K562 (cell line): Measurements from ENCODE around the gene KAZN.

Experiments
- ZNF561 ChIP-seq: fragments of 450-650 bp; formaldehyde crosslinking; conservative IDR thresholded peaks from 2 replicates; pipeline ENCODE4 v1.4.0; 2020; ENCODE audit warnings: mild to moderate bottlenecking, moderate library complexity
- TF ChIP-seq, protein P1 (sequence below): fragments of 250-450 bp; sonication (Bioruptor Pico); IDR thresholded peaks from 2 replicates; pipeline ENCODE4 v1.8.0; 2022; ENCODE audit warnings: moderate library complexity, mild to moderate bottlenecking, inconsistent platforms
- TF ChIP-seq, protein P2 (sequence below), 3 experiments: IDR thresholded peaks in 2 of 3; conservative IDR thresholded peaks in 1 of 3; 2 replicates each; pipeline ENCODE4 v1.5.1; 2011 to 2012; ENCODE audit warnings: low read length in 3 of 3, mild to moderate bottlenecking in 3 of 3, control low read depth in 2 of 3, improper control_type of control experiment in 1 of 3, inconsistent platforms in 1 of 3, low read depth in 1 of 3, mixed read lengths in 1 of 3, moderate library complexity in 1 of 3; ENCODE audit not compliant: insufficient read depth in 2 of 3

DNA sequence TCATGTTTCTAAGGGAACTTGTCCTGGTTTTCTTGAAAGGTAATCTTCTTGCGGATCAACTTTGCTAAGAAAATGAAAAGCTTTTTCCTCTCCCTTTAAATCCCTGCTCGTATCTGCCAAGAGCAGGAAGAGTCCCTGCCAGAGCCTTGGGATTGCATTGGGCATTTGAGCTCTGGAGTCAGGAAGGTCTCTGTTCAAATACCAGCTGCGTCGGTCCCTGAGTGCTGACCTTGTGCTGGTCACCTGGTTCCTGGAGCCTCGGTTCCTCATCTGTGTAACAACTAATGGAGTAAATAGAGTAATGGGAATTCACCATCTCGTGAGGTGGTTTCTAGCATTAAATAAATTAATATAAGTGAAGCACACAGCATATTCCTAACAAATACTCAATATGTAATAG is 280.5 kb downstream of the KAZN start:
- TF ChIP-seq, protein P1, sequence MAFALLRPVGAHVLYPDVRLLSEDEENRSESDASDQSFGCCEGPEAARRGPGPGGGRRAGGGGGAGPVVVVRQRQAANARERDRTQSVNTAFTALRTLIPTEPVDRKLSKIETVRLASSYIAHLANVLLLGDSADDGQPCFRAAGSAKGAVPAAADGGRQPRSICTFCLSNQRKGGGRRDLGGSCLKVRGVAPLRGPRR (CRISPR knock-in tag): no peak
- TF ChIP-seq, protein P2, sequence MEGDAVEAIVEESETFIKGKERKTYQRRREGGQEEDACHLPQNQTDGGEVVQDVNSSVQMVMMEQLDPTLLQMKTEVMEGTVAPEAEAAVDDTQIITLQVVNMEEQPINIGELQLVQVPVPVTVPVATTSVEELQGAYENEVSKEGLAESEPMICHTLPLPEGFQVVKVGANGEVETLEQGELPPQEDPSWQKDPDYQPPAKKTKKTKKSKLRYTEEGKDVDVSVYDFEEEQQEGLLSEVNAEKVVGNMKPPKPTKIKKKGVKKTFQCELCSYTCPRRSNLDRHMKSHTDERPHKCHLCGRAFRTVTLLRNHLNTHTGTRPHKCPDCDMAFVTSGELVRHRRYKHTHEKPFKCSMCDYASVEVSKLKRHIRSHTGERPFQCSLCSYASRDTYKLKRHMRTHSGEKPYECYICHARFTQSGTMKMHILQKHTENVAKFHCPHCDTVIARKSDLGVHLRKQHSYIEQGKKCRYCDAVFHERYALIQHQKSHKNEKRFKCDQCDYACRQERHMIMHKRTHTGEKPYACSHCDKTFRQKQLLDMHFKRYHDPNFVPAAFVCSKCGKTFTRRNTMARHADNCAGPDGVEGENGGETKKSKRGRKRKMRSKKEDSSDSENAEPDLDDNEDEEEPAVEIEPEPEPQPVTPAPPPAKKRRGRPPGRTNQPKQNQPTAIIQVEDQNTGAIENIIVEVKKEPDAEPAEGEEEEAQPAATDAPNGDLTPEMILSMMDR (IDR thresholded peaks at IDR 0.05 in 2 of 3, conservative IDR thresholded peaks at IDR 0.05 in 1 of 3; ENCODE audit: insufficient read depth in 2 of 3, low read depth in 1 of 3, low read length in 3 of 3): no peak
- no peak for TF ChIP-seq ZNF561 (CRISPR knock-in tag)
